Measurements from ENCODE around the gene TBC1D3E.
"Not testable (repeated sequence)": the region's sequence is repeated elsewhere in the genome, so short reads cannot be mapped to it uniquely, and the experiment has no call there.

The TBC1D3E gene

DNA sequence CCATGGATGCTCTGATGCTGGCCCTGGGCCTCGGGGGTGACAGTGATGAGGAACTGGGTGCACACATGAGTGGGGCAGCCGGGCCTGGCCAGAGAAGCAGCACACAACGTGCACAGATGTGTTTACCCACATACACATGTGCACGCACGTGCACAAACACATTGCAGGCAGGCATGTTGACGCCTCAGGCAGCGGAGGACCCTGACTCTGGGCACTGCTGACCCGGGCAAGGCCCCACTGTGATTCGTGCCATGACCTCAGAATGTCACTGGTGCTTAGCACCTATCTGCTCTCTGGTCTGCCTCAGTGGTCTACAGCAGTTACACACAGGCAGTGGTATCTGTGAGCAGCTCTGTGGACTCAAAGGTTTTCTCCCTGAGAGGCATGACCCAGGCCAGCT lies at the start of gene TBC1D3E:
Gene TBC1D3E (plus strand): TSS at position 301 of the 400 bp plus-strand sequence. CDS start 1,545 bp downstream, outside the sequence.
- not testable (repeated sequence) for DNase-seq (ENCODE audit: low spot score)

- DNase-seq (ENCODE audit: low spot score), result not testable (repeated sequence)
Measured at GRCh38 chr17:38087344-38087743, 40.4 kb upstream of the TBC1D3E start.

DNA sequence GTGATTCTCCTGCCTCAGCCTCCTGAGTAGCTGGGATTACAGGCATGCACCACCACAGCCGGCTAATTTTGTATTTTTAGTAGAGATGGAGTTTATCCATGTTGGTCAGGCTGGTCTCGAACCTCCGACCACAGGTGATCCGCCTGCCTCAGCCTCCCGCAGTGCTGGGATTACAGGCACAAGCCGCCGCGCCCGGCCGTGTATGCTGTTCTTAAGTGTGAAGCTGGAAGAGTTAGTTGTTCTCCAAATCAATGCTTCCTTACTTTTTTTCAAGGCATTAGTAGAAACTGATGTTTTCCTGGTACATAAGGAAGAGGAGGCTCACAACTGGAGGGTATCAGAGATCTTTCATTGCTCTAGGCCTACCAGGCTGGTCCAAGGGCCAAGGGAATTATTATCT lies 39.6 kb upstream of the TBC1D3E start:
- not testable (repeated sequence) for DNase-seq (ENCODE audit: low spot score)

- DNase-seq (ENCODE audit: low spot score), result not testable (repeated sequence)
Measured at GRCh38 chr17:38094059-38094694, 33.6 kb upstream of the TBC1D3E start.

DNA sequence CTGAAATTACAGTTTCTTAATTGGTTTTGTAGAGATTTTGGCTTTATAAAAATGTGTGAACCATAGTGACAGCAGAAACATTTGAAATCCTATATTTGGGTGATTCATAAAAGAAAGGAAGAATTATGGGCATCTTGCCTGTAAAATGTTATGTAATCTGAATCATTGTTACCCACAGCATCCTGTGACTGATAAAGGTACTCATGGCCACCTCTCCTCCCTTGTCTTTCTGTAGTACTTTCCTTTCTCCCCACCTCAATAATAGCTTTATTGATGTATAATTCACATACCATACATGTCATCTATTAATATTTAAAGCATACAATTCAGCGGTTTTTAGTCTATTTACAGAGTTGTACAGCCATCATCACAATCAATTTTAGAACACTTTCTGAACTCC lies 28.5 kb upstream of the TBC1D3E start:
- DNase-seq (ENCODE audit: low spot score), result not testable (repeated sequence)

- not testable (repeated sequence) for DNase-seq (ENCODE audit: low spot score)
Measured at GRCh38 chr17:38119829-38120228, 7.9 kb upstream of the TBC1D3E start.

- not testable (repeated sequence) for DNase-seq (ENCODE audit: low spot score)
Measured at GRCh38 chr17:38134860-38135259, 7.1 kb downstream of the TBC1D3E start.

Data from HuH-7.5 (cell line).